Right lobe of liver (tissue), 6 donors: ENCODE data around the gene CFTR. TPM values are rescaled to one million over a fixed set of nuclear protein-coding genes. Genes with fewer than 3 reads are reported as not detected.

Source experiments
- ATAC-seq, 4 donors: fragments of 200-7000 bp; cut with Tn5 transposase; one replicate each; pipeline ENCODE4 v1.9.1; 2020; ENCODE audit warnings: mild to moderate bottlenecking in 4 of 4, moderate library complexity in 4 of 4
- DNase-seq, 3 donors: peaks; one replicate each; pipeline ENCODE4 v3.0.0-alpha.2; 2020
- H3K27ac ChIP-seq, 3 donors: fragments of 200-600 bp; one replicate each; pipeline ENCODE4 v1.8.0; 2022
- H3K27me3 ChIP-seq, 2 donors: fragments of 200-600 bp; one replicate each; pipeline ENCODE4 v1.8.0; 2022
- H3K36me3 ChIP-seq, 4 donors: fragments of 200-600 bp; sonication (generic) in 1 of 4; one replicate each; pipeline versions ENCODE4 v1.5.1 to v1.8.0; 2017 to 2022; ENCODE audit warnings: control low read depth in 1 of 4
- H3K4me1 ChIP-seq, 4 donors: fragments of 200-600 bp; sonication (generic) in 1 of 4; one replicate each; pipeline versions ENCODE4 v1.5.1 to v1.8.0; 2017 to 2022; ENCODE audit warnings: control low read depth in 1 of 4
- H3K4me3 ChIP-seq, 3 donors: fragments of 200-600 bp; one replicate each; pipeline ENCODE4 v1.8.0; 2022
- H3K9me3 ChIP-seq, 4 donors: fragments of 200-600 bp; sonication (generic) in 1 of 4; one replicate each; pipeline versions ENCODE4 v1.5.1 to v1.8.0; 2017 to 2022; ENCODE audit warnings: control low read depth in 1 of 4
- CTCF ChIP-seq, 4 donors: fragments of 200-600 bp in 3 of 4; fragments of 450-650 bp in 1 of 4; IDR thresholded peaks; one replicate each; pipeline versions ENCODE4 v1.5.1 to v1.8.0; 2016 to 2022; ENCODE audit warnings: antibody characterized with exemption in 4 of 4, mild to moderate bottlenecking in 2 of 4
- POLR2A ChIP-seq: fragments of 450-650 bp; IDR thresholded peaks from one replicate; pipeline ENCODE4 v1.6.1; 2017; ENCODE audit warnings: antibody characterized with exemption, mild to moderate bottlenecking
- WGBS: methylation state at CpG from one replicate; pipeline ENCODE4 v1.1.6; 2018; ENCODE audit warnings: low coverage, low lambda C conversion rate; ENCODE audit not compliant: insufficient coverage; ENCODE audit errors: missing lambda C conversion rate; 5-methylcytosine and 5-hydroxymethylcytosine counted together
- intact Hi-C, 2 donors: fragments of 100-400 bp; cut with DNase I; formaldehyde crosslinking; loops; one replicate each; pipeline versions ENCODE4 v1.11.2 to v1.14.1; 2022
- total RNA-seq, 6 experiments: library from RNA; depleted of rRNA in 2 of 6; stranded (reverse); fragments of >200 nt in 2 of 6; fragmentation: NEBNext Ultra II Directional in 3 of 6; extraction: Animal tissue kit (Norgen Biotek cat#: 25700) in 3 of 6; gene quantifications; one replicate each; pipeline versions ENCODE4 v1.1.0 to v1.2.4, GENCODE V29; 2016 to 2023
- donor health status: DM: no; HTN: yes; CAD: no.
- donor health status: DM: no; HTN: no; CAD: no.
- donor health status: DM: no; HTN: no; CAD: no.
- donor health status: DM: no; HTN: yes; CAD: no.
- donor health status: DM: no; HTN: yes; CAD: no.

CFTR gene
- total RNA-seq, 6 experiments from 2014 or later = 0.50 to 4.5 (median 1.5) TPM

- Histone ChIP-seq H3K4me1 (peaks cover 0 to 3% (median 0%) of the 10 kb centered on the region in 4 donors), H3K36me3 (no peaks in the 10 kb centered on the region), H3K4me3 (no peak overlapping the region), H3K9me3 (no peaks in the 10 kb centered on the region), H3K27me3 (no peaks in the 10 kb centered on the region), H3K27ac (no peak overlapping the region)
- TF ChIP-seq CTCF (IDR thresholded peaks at IDR 0.05) = no peak
- no peak for TF ChIP-seq POLR2A
- intact Hi-C loops = no loop called here
- DNase-seq = no peak
- no peak for ATAC-seq
Measured at GRCh38 chr7:117686311-117686935, 206.6 kb downstream of the CFTR start.

GRCh38 chr7:117688126-117688525, 208.3 kb downstream of the CFTR start:
- DNase-seq = no peak
- H3K36me3 ChIP-seq = no peaks in the 10 kb centered on the region
- no peak overlapping the region for H3K27ac ChIP-seq
- no peak for ATAC-seq
- intact Hi-C loops = no loop called here
- TF ChIP-seq POLR2A = no peak
- no peak for TF ChIP-seq CTCF (IDR thresholded peaks at IDR 0.05)
- H3K4me3 ChIP-seq = no peak overlapping the region
- WGBS = 100% methylated on average over 2 of the region's 2 CpGs
- no peaks in the 10 kb centered on the region for H3K9me3 ChIP-seq
- H3K27me3 ChIP-seq = no peaks in the 10 kb centered on the region
- H3K4me1 ChIP-seq = peaks cover 0 to under 1% (median 0%) of the 10 kb centered on the region in 4 donors

GRCh38 chr7:117689406-117689805, 209.6 kb downstream of the CFTR start:
- no peak for TF ChIP-seq CTCF (IDR thresholded peaks at IDR 0.05)
- TF ChIP-seq POLR2A = no peak
- ATAC-seq (no peak), DNase-seq (no peak)
- no peaks in the 10 kb centered on the region for H3K36me3 ChIP-seq
- H3K27me3 ChIP-seq = no peaks in the 10 kb centered on the region
- intact Hi-C loops = no loop called here
- H3K4me3 ChIP-seq = no peak overlapping the region
- H3K27ac ChIP-seq = no peak overlapping the region
- no peaks in the 10 kb centered on the region for H3K4me1 ChIP-seq
- no peaks in the 10 kb centered on the region for H3K9me3 ChIP-seq

- 70% methylated on average over 2 of the region's 3 CpGs for WGBS
Measured at GRCh38 chr7:117690147-117690546, 210.3 kb downstream of the CFTR start.

More at GRCh38 chr7:117690147-117690546, 210.3 kb downstream of the CFTR start:
- no peak for ATAC-seq
- H3K36me3 ChIP-seq = no peaks in the 10 kb centered on the region
- H3K9me3 ChIP-seq = no peaks in the 10 kb centered on the region
- no peak overlapping the region for H3K27ac ChIP-seq
- no peak overlapping the region for H3K4me3 ChIP-seq
- TF ChIP-seq CTCF (IDR thresholded peaks at IDR 0.05) (no peak), POLR2A (no peak)
- no peak for DNase-seq
- intact Hi-C loops = no loop called here
- no peaks in the 10 kb centered on the region for H3K4me1 ChIP-seq
- no peaks in the 10 kb centered on the region for H3K27me3 ChIP-seq
